ENCODE measurements around the gene GATA3.

GRCh38 chr10:8032558-8032957 is 21.9 kb upstream of the GATA3 start:
- TF ChIP-seq, protein P1, sequence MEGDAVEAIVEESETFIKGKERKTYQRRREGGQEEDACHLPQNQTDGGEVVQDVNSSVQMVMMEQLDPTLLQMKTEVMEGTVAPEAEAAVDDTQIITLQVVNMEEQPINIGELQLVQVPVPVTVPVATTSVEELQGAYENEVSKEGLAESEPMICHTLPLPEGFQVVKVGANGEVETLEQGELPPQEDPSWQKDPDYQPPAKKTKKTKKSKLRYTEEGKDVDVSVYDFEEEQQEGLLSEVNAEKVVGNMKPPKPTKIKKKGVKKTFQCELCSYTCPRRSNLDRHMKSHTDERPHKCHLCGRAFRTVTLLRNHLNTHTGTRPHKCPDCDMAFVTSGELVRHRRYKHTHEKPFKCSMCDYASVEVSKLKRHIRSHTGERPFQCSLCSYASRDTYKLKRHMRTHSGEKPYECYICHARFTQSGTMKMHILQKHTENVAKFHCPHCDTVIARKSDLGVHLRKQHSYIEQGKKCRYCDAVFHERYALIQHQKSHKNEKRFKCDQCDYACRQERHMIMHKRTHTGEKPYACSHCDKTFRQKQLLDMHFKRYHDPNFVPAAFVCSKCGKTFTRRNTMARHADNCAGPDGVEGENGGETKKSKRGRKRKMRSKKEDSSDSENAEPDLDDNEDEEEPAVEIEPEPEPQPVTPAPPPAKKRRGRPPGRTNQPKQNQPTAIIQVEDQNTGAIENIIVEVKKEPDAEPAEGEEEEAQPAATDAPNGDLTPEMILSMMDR (IDR thresholded peaks at IDR 0.05): no peak
- no peak for TF ChIP-seq POLR2A (IDR thresholded peaks at IDR 0.05)

All from esophagus squamous epithelium (tissue), 4 donors.